ENCODE results near the gene ZNF536. TPM values are rescaled to one million over a fixed set of nuclear protein-coding genes. Genes with fewer than 3 reads are reported as not detected.

ZNF536 gene
- total and polyA plus RNA-seq, 10 of the 15 experiments (the other 5 are each of a cell fraction or from before 2014, with no cell fraction given): not detected

DNA sequence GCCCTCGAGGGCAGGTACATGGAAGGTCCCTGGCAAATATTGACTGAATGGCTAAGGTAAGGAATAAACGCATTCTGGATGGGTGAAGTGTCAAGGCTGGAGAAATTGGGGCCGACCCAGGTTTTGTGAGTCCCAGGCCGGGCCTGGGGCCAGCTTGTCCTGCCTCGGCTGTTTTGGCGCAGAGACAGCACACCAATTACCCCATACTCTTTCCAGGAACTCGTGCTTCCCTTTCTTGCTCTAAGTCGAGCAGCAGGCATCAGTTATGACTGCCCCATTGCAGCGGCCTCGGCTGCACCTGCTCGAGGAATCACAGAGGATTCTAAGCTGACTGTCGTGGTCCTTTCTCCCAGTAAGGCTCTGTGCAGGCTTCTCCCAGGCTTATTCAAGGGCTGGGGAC is 67.1 kb downstream of the ZNF536 start:
- no peak for DNase-seq (ENCODE audit: low read depth, low spot score)
- SMC1A ChIA-PET (ENCODE audit: uncharacterized antibody, unreplicated experiment): no interaction called here
- no peak for TF ChIP-seq ETV6 (conservative IDR thresholded peaks at IDR 0.05 in 1 of 2, IDR thresholded peaks at IDR 0.05 in 1 of 2; ENCODE audit: borderline replicate concordance in 1 of 2, low read depth in 1 of 2)
- TF ChIP-seq TBL1XR1 (IDR thresholded peaks at IDR 0.05; ENCODE audit: low read depth, low read length): no peak
- TF ChIP-seq ZSCAN29 (IDR thresholded peaks at IDR 0.05): no peak
- no peak for TF ChIP-seq CEBPB (IDR thresholded peaks at IDR 0.05; ENCODE audit: borderline replicate concordance in 1 of 2, low read depth in 2 of 2, low read length in 2 of 2)
- TF ChIP-seq, protein P1, sequence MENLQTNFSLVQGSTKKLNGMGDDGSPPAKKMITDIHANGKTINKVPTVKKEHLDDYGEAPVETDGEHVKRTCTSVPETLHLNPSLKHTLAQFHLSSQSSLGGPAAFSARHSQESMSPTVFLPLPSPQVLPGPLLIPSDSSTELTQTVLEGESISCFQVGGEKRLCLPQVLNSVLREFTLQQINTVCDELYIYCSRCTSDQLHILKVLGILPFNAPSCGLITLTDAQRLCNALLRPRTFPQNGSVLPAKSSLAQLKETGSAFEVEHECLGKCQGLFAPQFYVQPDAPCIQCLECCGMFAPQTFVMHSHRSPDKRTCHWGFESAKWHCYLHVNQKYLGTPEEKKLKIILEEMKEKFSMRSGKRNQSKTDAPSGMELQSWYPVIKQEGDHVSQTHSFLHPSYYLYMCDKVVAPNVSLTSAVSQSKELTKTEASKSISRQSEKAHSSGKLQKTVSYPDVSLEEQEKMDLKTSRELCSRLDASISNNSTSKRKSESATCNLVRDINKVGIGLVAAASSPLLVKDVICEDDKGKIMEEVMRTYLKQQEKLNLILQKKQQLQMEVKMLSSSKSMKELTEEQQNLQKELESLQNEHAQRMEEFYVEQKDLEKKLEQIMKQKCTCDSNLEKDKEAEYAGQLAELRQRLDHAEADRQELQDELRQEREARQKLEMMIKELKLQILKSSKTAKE (IDR thresholded peaks at IDR 0.05; ENCODE audit: low read depth, poor library complexity, severe bottlenecking): no peak
- TF ChIP-seq FOS (IDR thresholded peaks at IDR 0.05; ENCODE audit: borderline replicate concordance, extremely low read depth, insufficient read length): no peak
- TF ChIP-seq RCOR1 (conservative IDR thresholded peaks at IDR 0.05; ENCODE audit: low read depth, low read length): no peak
- no peak for TF ChIP-seq NFIC (IDR thresholded peaks at IDR 0.05; ENCODE audit: low read depth, low read length)
- POLR2A ChIA-PET: no interaction called here
- in situ Hi-C loops (cut with MboI) (no loop called here), intact Hi-C loops (cut with micrococcal nuclease; ENCODE audit: unreplicated experiment) (no loop called here)
- CTCF ChIA-PET: no interaction called here
- H4K20me1 ChIP-seq (ENCODE audit: control insufficient read depth, insufficient read depth): no peaks in the 10 kb centered on the region
- 10% methylated on average over 12 of the region's 12 CpGs for WGBS (ENCODE audit: insufficient coverage, insufficient replicate concordance, low lambda C conversion rate, missing lambda C conversion rate)
- no peak overlapping the region for H3K9ac ChIP-seq (ENCODE audit: control insufficient read depth, insufficient read depth, low read length)
- BruUV-seq (replicated peaks): no TSS peak
- no peak for ATAC-seq
- H3K4me3 ChIP-seq: no peak overlapping the region
- no peaks in the 10 kb centered on the region for H3K4me1 ChIP-seq (ENCODE audit: control insufficient read depth, insufficient read depth, low read length)
- RAD21 ChIA-PET (ENCODE audit: unreplicated experiment): interaction anchor here (0.6 kb wide), 1 partner anchor 1892 kb away, joined by 4 read pairs; no protein-coding TSS in a partner anchor
- no peaks in the 10 kb centered on the region; the same call in 2 of the 3 replicates for H3K9me3 ChIP-seq (replicated peaks; ENCODE audit: control insufficient read depth, insufficient read depth, low read length)
- no peak overlapping the region for H2AFZ ChIP-seq (ENCODE audit: control insufficient read depth, low read depth, low read length)
- H3K36me3 ChIP-seq (ENCODE audit: control insufficient read depth in 2 of 2, insufficient read depth in 2 of 2, low read length in 1 of 2): no peaks in the 10 kb centered on the region
- no peaks in the 10 kb centered on the region for H3K79me2 ChIP-seq (ENCODE audit: control insufficient read depth, insufficient read depth, low read length)
- no peak for FAIRE-seq
- no peak overlapping the region for H3K4me2 ChIP-seq (ENCODE audit: control insufficient read depth, insufficient read depth)
- no peak overlapping the region for H3K27ac ChIP-seq (ENCODE audit: control insufficient read depth, insufficient read depth)
- H3K27me3 ChIP-seq (replicated peaks in 1 of 2; ENCODE audit: control insufficient read depth in 2 of 2, insufficient read depth in 2 of 2, low read length in 1 of 2): no peaks in the 10 kb centered on the region
